Cerebellar nuclear complex (tissue), 1 donor: ENCODE data around the gene HMG20A.

Experiments
- DNase-seq, 2 experiments: peaks; one replicate each; lab custom pipeline; 2025; lab: John Stamatoyannopoulos, UW

HMG20A gene

DNA sequence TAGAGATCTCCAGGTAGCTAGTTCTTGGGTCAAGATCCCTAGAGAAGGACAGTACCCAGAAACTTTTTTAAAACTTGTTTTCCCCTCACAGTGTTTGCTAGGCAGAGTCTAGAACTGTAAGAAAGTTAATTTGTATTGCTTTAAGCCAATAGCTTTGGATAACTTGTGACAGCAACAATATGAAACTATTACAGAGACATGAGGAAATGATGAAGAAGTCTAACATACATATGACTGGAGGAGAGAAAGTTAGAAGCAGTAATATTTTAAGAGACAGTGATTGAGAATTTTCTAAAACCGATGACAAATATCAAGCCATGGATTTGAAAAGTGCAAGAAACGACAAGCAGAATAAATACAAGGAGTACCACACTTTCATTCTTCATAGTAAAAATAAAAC is 10.0 kb downstream of the HMG20A start:
- DNase-seq = no peak

DNA sequence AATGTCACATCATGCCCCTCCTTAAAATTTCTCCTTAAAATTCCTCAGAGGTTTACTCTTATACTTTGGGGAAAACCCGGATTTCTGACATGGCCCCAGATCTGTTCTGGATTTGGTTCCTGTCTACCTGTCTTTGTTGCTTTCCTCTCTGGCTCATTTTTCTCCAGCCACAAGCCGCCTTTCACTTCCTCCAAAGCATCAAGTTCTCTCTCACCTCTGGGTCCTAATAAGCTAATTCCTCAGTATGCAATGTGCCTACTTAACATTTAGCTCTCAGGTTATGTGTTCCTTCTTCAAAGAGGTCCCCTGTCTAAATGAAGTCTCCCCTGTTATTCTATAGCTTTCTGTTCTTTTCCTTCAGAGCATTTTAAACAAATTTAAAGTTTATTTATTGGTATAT is 16.1 kb downstream of the HMG20A start:
- no peak for DNase-seq

DNA sequence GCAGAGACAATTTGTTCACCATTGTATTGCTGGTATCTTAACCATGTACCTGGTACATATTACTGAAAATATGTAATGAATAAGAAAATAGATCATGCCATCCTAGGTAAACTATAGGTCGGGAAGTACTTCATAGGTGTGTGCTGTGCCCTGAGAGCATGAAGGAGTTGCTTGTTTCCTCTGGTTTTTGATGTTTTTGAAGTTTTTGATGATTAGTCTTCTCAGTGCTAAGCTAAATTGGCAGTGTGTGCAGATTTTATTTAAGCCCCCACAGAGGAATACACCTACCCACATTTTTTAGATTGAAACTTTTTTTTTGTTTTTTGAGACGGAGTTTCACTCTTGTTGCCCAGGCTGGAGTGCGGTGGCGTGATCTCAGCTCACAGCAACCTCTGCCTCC is 16.6 kb downstream of the HMG20A start:
- no peak for DNase-seq

DNA sequence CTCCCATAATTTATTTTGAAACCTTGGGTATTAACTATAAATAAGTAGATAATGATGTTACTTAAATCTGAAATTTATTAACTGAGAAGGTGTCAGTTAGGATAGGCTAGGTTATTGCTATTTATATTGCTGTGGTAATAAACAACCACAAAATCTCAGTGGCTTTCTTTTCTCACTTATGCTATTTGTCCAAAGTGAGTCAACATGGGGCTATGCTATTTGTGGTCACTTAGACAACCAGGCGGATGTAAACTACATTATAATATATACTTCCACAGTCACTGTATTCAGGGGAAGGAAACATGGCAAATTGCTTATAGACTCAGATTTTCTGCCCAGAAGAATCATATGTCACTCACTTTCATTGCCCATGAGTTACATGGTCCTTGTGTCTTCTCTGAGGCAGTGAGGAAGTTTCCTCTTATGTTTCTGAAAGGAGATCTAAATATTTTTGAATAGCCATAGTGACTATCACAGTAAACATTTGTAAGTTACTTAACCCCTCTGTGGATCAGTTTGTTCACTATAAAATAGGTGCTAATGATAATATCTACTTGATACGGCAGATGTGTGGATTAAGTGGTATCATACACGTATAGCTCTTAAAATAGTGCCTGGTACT is 19.8 kb downstream of the HMG20A start:
- DNase-seq = no peak

DNA sequence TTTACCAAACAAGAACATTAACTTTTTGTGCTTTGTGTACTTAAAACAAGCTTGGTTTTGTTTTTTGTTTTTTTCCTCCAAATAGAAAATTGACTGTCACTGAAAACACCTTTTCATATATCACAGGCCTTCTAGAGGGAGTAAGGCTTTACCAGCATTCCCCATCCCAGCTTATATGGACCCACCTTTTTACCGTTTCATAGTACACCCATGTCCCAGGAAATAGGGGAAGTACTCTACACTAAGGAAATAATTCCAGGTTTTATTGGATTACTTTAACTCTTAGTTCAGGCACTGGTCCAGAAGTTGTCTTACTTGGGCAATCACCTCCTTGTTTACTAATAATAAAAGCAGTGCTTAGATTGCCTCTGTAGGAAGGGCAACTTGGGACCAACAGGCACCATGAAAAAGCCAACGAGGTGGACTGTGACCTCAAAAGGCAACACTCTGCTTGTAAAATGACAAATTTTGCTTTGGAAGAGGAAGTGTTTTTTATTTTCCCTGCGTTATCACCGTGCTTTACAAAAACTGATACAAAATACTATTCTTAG is 26.2 kb downstream of the HMG20A start:
- DNase-seq = no peak

DNA sequence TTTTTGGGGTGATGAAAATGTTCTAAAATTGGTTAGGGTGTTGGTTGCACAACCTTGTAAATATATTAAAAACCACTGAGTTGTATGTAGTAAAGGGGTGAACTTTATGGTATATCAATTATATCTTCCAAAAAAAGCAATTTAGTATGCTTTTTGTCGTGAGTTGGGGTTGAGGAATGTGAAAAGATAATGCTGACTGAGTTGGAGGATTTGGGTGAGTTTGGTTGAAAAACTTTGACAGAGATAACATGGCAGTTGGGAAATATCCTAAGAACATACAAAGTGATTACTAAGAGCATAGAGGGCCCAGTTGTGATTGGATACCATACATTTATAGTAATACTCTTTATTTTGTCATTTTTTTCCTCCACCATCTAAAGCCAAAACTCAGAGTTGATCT is 33.6 kb downstream of the HMG20A start:
- no peak for DNase-seq

DNA sequence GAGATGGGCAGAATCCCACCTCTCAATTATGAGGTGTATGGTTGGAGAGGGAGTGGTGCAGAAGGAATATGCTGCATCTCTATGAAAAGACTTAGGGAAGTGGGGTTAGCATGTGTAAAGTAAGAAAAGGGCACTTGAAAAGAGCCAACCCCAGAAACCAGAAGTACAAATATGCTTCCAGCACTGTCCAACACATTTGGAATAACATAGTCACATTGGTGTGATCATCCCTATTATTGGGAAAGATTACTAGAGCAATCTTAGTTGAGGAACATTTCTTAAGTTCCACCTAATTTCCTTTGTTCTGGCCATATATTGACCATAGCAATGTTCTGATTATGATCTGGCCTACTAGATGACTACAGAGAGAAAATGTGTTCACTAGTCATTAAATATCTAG is 34.3 kb downstream of the HMG20A start:
- DNase-seq = no peak

DNA sequence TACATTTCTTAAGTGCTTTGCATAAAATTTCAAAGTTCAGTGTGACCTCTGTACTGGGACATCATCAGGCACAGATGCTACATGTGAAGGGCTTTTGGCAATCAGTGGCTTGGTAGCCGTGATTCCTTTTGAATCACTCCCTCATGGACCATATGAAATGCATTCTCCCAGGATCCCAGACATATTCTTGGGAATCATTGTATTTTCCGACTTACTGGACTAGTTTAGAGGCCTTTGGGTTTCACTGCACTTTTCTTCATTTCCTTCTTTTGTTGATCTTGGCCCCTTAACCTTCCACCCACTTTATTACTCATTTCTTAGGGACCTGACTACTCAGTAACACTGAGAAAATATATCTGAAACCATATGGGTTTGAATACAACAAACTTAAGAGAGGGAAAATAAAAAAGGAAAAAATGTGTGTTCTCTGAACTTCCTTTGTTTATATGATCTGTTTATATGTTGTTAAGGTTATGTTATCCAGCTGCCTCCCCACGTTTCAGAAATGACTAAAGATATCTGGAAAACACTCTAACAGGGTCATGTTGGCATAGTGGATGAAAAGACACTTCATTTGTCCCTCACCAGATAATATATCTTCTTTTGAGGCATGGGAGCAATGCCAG is 35.1 kb downstream of the HMG20A start:
- no peak for DNase-seq

DNA sequence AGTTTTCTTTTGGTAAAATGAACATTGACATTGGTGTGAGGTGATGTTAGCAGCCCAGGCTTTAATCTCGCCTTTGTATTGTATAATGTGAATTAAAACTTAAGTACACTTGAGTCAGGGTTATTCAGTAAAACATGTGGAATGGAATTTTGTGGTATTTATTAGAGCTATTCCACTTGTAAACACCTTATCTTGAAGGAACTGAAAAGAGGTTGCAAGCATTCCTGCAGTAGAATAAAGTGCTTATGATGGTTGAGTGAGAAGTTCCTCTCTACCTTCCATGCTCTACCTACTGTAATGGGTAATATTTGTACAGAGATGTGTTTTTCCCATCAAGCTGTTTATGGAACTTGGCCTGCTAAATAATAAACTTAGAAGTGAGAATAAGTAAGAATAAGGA is 36.1 kb downstream of the HMG20A start:
- no peak for DNase-seq

DNA sequence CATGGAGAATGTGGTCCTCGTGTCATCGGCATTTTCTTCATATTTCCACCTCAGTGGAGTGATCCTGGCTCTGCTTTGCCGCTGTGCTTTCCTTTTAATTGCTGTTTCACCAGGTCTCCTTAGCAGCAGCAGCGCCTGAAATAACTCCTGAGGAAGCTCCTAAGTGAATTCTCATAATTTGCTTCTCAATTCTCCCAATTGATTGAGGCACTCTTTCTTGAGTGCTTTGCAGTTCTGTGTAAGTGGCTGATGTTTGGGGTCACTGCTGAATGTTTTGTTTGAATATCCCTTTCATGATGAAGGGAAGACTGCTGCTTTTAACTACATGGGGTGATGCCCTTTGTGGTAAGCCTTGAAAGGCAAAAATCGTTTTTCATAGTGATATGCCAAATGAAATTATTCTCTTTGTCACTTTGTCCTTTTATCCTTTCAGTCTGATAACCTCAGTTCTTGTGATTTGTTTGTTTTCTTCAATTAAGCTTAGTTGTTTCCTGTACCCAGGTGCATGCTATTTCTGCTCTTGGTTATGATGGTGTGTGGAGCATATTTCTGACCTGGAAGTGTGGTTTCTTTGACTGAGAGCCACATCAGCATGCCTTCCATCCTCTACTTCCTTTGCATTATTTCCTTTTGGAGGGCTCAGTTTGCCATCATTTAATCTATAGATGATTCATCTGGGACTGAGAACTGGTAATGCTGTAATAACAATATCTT is 36.7 kb downstream of the HMG20A start:
- DNase-seq = no peak

DNA sequence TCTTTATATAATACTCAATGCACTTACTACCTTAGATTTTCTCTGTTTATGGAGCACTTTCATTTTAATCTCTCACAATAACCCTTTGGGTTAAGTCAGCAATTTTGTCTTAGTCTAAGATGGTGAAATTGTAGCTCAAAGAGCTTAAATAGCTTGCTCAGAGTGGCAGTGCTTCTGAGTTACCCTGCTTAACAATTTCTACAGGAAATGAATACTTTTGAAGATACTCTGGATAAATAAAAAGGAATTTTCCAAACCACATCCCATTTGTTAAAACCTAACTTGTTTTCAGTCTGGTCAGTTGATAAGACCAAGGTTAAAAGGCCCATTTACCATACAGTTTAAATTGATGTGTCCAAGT is 37.2 kb downstream of the HMG20A start:
- no peak for DNase-seq

DNA sequence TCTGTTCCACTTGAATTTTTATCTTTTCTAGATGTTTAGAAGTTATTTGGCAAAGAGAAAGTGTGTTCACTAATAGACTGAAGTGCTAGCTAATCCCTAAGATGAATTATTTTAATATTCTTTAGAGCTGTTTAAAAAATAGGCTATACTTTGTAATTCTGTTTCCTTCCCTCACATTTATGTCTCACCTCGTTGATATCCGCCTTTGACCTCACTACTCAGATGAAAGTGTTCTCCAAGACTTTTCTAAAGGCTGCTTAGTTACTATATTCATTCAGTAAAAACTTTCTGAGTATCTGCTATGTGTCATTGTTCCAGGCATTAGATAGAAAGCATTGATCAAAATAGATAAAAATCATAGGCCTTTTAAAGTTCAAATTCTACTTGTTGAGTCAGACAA is 38.3 kb downstream of the HMG20A start:
- no peak for DNase-seq

DNA sequence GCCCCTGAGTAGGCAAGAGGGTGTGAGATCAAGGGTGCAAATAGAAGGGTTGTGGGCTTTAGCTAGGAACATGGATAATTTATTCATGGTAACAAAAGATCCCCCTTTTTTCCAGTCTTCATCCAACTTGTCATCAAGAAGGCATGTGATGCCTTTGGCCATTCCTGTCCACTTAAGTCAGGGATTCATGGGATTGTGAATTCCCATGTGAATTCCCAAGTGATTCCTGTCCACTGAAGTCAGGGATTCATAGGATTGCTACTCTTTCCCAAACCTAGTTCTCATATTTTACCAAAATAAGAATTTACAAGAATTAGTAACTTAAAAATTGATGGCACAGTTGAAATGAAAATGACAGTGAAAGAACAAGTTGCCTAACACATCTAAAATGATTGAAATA is 40.8 kb downstream of the HMG20A start:
- no peak for DNase-seq

DNA sequence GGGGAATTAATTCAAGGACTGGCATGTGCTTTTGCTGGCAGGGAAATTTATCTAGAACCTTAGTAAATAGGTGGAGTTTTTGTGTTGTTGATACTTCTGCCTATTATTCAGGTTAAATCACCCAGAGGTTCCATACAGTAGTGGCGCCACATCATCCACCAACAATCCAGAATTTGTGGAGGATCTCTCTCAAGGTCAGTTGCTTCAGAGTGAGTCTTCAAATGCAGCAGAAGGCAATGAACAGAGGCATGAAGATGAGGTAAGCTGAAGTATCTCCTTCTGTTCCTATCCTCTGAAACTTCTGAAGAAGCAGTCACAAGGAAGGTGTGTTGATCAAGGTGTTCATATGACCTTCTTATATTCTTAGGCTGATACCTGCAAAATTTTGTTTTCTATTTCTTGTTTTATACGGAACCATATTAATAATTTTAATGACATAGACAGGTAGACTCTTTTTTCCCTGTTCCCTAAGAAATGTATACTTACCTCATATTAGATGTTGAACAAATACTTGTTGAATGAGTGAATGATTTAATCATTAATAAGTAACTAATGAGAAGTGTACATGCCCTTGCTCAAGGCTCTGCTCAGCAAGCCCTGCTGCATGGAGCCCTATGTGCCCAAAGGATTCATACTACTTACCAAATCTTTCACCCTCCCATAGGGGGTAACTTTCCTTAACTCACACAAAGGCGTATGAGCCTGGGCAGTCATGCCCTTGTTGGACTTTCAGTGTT is 43.6 kb downstream of the HMG20A start:
- DNase-seq = no peak

DNA sequence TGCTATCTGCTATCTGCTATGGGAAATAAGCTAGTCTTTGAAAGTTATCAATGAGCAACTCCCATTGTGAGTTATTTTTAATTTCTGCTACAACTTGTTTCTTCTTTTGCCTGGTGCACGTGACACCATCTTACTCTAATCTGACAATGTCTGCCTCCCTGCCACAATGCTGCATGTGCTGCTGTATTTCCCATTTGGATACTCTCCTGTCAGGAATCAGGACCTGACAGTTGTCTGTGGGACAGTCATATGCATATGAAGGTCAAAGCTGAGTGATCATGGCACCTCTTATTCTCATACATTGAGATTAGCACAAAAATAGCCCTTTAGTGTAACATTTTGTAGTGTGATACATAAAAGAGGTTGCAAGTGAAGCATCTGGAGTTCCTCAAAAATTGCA is 45.8 kb downstream of the HMG20A start:
- DNase-seq = no peak

DNA sequence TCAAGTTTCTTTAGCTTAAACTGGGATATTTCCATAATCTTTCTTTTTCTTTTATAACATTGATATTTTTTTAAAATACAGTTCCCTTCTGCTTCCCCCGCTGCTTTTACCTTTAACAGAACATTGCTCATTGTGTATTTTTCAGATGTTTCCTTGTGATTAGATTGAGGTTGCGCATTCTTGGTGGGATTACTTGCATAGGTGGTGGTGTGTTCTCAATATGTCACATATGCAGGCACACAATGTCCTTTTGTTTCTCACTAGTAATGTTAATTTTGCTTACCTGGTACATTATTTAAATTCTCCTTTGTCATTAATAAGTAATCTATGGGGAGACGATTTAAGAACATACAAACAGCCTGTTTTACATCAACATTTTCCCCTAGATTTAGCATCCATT is 48.2 kb downstream of the HMG20A start:
- no peak for DNase-seq

DNA sequence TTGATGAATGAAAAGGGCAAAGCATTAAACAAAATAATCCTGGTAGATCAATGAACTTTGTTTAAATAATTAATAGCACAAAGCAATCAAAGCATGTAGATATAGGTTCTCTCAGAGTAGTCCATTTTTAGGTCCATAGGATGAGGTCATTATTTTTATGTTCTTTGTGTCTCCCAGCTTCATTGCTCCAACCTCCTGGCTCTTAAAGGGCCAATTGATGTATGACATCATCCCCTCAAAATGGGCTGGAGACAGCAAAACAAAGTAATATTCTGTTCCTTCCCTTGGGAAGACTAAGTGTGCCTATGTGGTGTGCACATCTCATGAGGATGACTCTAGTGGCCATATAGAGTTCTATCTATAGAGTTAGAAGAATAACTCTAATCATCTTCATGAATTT is 49.5 kb downstream of the HMG20A start:
- no peak for DNase-seq

DNA sequence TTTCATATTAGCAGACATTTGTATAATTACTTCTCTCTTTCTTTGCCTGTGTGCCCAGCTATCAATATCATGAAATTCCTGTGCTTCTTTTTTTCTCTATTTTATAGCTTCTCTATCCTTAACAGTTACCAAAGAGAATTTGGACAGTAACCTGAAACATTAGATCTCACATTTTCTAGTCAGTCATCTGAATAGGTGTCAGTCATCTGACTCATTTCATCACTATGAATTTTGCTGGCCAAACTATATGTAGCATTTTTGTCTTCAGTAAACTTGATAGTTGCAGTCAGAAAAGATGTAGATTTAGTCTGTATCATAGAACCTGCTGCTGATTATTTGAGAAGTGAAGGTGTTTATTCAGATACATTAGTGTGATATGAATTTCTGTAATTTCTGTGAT is 52.6 kb downstream of the HMG20A start:
- DNase-seq = no peak

DNA sequence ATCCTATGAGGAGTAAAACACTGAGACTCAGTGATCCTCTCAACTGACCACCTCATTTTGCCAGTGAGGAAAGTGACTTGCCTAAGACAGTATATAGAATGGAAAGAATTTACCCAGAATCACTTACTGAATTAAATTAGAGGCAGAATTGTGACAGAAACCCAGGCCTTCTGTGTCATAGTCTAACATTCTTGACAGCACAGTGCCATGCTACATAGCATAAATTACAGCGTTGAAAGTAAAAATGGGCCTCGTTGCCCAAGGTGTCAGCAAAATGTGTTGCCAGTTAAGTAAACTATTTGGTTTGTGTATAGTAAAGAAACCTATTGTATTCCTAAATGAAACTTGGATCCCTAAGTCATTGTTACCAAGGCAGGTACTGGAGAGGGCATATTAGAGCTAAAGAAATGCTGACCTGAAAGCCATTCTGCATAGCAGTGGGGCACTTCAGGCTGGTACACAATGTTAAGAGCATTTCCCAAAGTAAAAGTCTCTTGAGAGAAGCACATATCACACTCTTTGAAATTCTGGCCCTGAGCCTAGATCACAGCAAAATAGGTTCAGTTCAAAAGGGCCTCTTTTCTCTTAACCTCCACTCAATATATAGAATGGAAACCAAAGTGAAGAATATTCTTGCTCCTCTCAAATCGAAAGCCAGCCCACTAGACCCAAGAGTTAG is 53.8 kb downstream of the HMG20A start:
- no peak for DNase-seq

DNA sequence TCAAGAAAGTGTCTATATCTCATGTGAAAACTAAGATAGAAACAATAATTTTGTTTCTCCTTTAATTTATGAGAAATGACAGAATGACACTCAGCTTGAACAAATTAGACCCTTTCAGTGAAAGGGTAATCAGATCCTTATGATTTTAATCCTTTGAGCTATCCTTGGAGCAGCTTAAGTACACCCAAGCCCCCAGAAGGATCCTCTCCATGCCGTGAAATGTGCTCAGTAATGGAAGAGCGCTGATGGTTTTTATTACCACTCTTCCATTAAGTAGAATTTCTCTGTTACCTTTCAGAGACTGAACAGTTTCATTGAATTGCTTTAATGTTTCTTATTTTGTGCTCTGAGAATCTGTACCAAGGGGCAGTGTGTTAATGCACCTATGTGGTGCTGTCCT is 54.3 kb downstream of the HMG20A start:
- no peak for DNase-seq

DNA sequence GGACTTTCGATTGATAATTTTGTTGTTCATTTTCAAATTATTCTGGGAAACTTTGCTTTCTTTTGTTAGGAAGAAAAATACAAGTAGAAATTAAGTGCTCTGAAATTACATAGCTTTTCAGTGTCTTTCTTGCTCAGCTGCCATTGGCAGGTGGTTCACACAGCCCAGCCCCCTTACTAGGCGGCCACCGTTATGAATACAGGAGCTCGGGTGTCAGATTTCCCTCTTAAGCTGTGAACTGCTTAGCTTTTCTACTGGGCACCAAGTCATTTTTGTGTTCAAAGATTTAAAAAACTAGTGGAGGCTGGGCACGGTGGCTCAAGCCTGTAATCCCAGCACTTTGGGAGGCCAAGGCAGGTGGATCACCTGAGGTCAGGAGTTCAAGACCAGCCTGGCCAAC is 55.2 kb downstream of the HMG20A start:
- no peak for DNase-seq

DNA sequence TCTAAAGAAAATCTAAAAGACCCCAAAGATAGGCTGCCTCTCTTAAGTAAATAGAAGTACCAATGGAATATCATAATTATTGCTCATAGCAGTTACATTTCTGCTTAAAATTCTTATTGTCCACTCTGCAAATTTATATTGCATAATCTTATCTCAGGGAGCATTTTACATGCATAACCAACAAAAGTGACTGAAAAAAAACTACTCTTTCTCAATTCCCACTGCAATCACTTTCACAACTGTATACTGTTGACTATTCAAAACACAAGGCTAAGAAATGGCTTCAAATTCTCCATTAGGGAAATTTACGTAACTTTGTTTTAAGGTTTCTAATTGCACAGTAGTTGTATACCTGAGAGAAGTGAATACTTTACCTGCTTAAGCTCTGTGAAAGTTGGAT is 56.3 kb downstream of the HMG20A start:
- DNase-seq = no peak
